CD14-positive monocyte (primary cell): Measurements from ENCODE around the gene CEP97. TPM values are rescaled to one million over a fixed set of nuclear protein-coding genes. Genes with fewer than 3 reads are reported as not detected.

Experiments used
- DNase-seq, 3 donors: peaks; one replicate each; pipeline ENCODE4 v3.0.0-alpha.2; 2011 to 2022
- H2AFZ ChIP-seq: 2 replicates; pipeline ENCODE4 v1.6.0; 2012; ENCODE audit warnings: mild to moderate bottlenecking, low read depth, low read length, inconsistent platforms; ENCODE audit not compliant: insufficient read depth, poor library complexity, severe bottlenecking
- H3K27ac ChIP-seq, 2 donors: 1 replicate in 1 of 2; 2 replicates in 1 of 2; pipeline ENCODE4 v1.5.1; 2012 to 2013; ENCODE audit warnings: low read length in 2 of 2, control low read depth in 1 of 2, inconsistent platforms in 1 of 2, low read depth in 1 of 2, mild to moderate bottlenecking in 1 of 2
- H3K27me3 ChIP-seq, 2 donors: one replicate each; pipeline versions ENCODE4 v1.6.0 to v1.6.1; 2011 to 2013; ENCODE audit warnings: low read length in 2 of 2; ENCODE audit not compliant: control insufficient read depth in 2 of 2, insufficient read depth in 2 of 2
- H3K36me3 ChIP-seq, 2 donors: replicated peaks in 1 of 2; 1 replicate in 1 of 2; 2 replicates in 1 of 2; pipeline versions ENCODE4 v1.5.1 to v1.6.1; 2012 to 2013; ENCODE audit warnings: low read length in 2 of 2, control low read depth in 1 of 2, inconsistent platforms in 1 of 2, mild to moderate bottlenecking in 1 of 2; ENCODE audit not compliant: insufficient read depth in 2 of 2, control insufficient read depth in 1 of 2
- H3K4me1 ChIP-seq, 2 donors: 1 replicate in 1 of 2; 2 replicates in 1 of 2; pipeline versions ENCODE4 v1.5.1 to v1.6.1; 2012 to 2013; ENCODE audit warnings: low read length in 2 of 2, control low read depth in 1 of 2, inconsistent platforms in 1 of 2, mild to moderate bottlenecking in 1 of 2, moderate library complexity in 1 of 2; ENCODE audit not compliant: insufficient read depth in 2 of 2, control insufficient read depth in 1 of 2
- H3K4me2 ChIP-seq: replicated peaks from 2 replicates; pipeline ENCODE3; 2012; ENCODE audit warnings: low read length, moderate library complexity, mild to moderate bottlenecking; ENCODE audit not compliant: poor library complexity, severe bottlenecking; ENCODE audit errors: extremely low read depth
- H3K4me3 ChIP-seq, 3 experiments: fragments of 200-600 bp in 1 of 3; sonication (generic) in 1 of 3; replicated peaks in 1 of 3; 1 replicate in 2 of 3; 2 replicates in 1 of 3; pipeline ENCODE4 v1.5.1; 2011 to 2013; ENCODE audit warnings: low read length in 3 of 3, mild to moderate bottlenecking in 3 of 3, control low read depth in 2 of 3, low read depth in 2 of 3, inconsistent platforms in 1 of 3, moderate library complexity in 1 of 3
- H3K79me2 ChIP-seq: 2 replicates; pipeline ENCODE4 v1.6.0; 2012; ENCODE audit warnings: mild to moderate bottlenecking, control low read depth, inconsistent platforms, low read length, moderate library complexity; ENCODE audit not compliant: insufficient read depth
- H3K9ac ChIP-seq: 2 replicates; pipeline ENCODE4 v1.6.0; 2017; ENCODE audit warnings: low read length, mild to moderate bottlenecking; ENCODE audit not compliant: insufficient read depth, poor library complexity, severe bottlenecking
- H3K9me3 ChIP-seq, 2 donors: replicated peaks in 1 of 2; 1 replicate in 1 of 2; 2 replicates in 1 of 2; pipeline versions ENCODE4 v1.5.1 to v1.6.1; 2012 to 2013; ENCODE audit warnings: low read length in 2 of 2, control low read depth in 1 of 2; ENCODE audit not compliant: control insufficient read depth in 1 of 2, insufficient read depth in 1 of 2
- H4K20me1 ChIP-seq: 2 replicates; pipeline ENCODE4 v1.6.0; 2012; ENCODE audit warnings: mild to moderate bottlenecking, low read length, control low read depth, moderate library complexity; ENCODE audit not compliant: insufficient read depth
- H3K27ac Mint-ChIP-seq, 7 donors: one replicate each; pipeline ENCODE4 v1.8.0; 2020; ENCODE audit warnings: mild to moderate bottlenecking in 7 of 7, mixed read lengths in 7 of 7, moderate library complexity in 6 of 7, inconsistent platforms in 2 of 7
- H3K27me3 Mint-ChIP-seq, 3 donors: one replicate each; pipeline ENCODE4 v1.8.0; 2021 to 2022; ENCODE audit warnings: low read depth in 3 of 3, mild to moderate bottlenecking in 3 of 3, mixed read lengths in 3 of 3, moderate library complexity in 3 of 3, inconsistent platforms in 1 of 3
- H3K36me3 Mint-ChIP-seq, 2 donors: one replicate each; pipeline ENCODE4 v1.8.0; 2020; ENCODE audit warnings: mixed read lengths in 2 of 2, inconsistent platforms in 1 of 2, mild to moderate bottlenecking in 1 of 2
- H3K4me1 Mint-ChIP-seq: one replicate; pipeline ENCODE4 v1.8.0; 2020; ENCODE audit warnings: mild to moderate bottlenecking, mixed read lengths
- H3K4me3 Mint-ChIP-seq, 2 donors: one replicate each; pipeline ENCODE4 v1.8.0; 2020; ENCODE audit warnings: mild to moderate bottlenecking in 2 of 2, mixed read lengths in 2 of 2, moderate library complexity in 1 of 2
- H3K9me3 Mint-ChIP-seq, 7 donors: one replicate each; pipeline ENCODE4 v1.8.0; 2020 to 2022; ENCODE audit warnings: mixed read lengths in 7 of 7, mild to moderate bottlenecking in 6 of 7, moderate library complexity in 6 of 7, inconsistent platforms in 2 of 7
- CTCF ChIP-seq: fragments of 200-600 bp; IDR thresholded peaks from one replicate; pipeline ENCODE4 v1.8.0; 2022; ENCODE audit warnings: antibody characterized with exemption, mild to moderate bottlenecking
- WGBS: methylation state at CpG from one replicate; pipeline ENCODE4 v1.1.5; 2013; ENCODE audit warnings: missing lambda C conversion rate; ENCODE audit not compliant: insufficient coverage; 5-methylcytosine and 5-hydroxymethylcytosine counted together
- intact Hi-C, 2 donors: fragments of 100-400 bp; cut with micrococcal nuclease; formaldehyde crosslinking; loops; one replicate each; pipeline versions ENCODE4 v1.15.0 to v1.15.1; 2023
- polyA plus RNA-seq, 3 donors: library from polyadenylated mRNA; depleted of rRNA in 1 of 3; unstranded in 2 of 3; stranded (reverse) in 1 of 3; fragments of 300-500 nt in 2 of 3; fragments of >200 nt in 1 of 3; fragmentation: Illumina TruSeq in 2 of 3; gene quantifications; 1 replicate in 2 of 3; 2 replicates in 1 of 3; pipeline ENCODE4 v1.2.3, GENCODE V29; 2012 to 2021

Gene CEP97
- polyA plus RNA-seq, 3 donors: 0.79 to 1.7 (median 1.5) TPM

GRCh38 chr3:101778385-101779046, 54.1 kb downstream of the CEP97 start:
- peaks cover 8 to 13% of the 10 kb centered on the region in 2 donors for H3K36me3 Mint-ChIP-seq
- H3K9ac ChIP-seq: peak overlapping the region; percentile 84

More at GRCh38 chr3:101778385-101779046, 54.1 kb downstream of the CEP97 start:
- intact Hi-C loops: loop anchor here in 1 of 2 donors (5.0 to 10.0 kb wide), 2 partner anchors 51 to 204 kb away; partner anchors contain the start of gene PCNP
- peaks cover 39% of the 10 kb centered on the region for H3K4me1 Mint-ChIP-seq
- peaks cover 44% of the 10 kb centered on the region for H3K79me2 ChIP-seq
- peak overlapping the region; percentile 100 for H2AFZ ChIP-seq
- H3K27ac ChIP-seq: peak overlapping the region; percentile 41 to 91
- H4K20me1 ChIP-seq: no peaks in the 10 kb centered on the region
- peak overlapping the region; percentile 89 to 94 for H3K4me3 Mint-ChIP-seq
- no peak for DNase-seq
- H3K9me3 ChIP-seq: no peaks in the 10 kb centered on the region
- H3K27me3 Mint-ChIP-seq: peaks cover 0 to 3% (median 0%) of the 10 kb centered on the region in 3 donors
- H3K9me3 Mint-ChIP-seq: no peaks in the 10 kb centered on the region
- H3K36me3 ChIP-seq: peaks cover 9 to 12% of the 10 kb centered on the region in 2 donors
- H3K4me2 ChIP-seq: peak overlapping the region; percentile 86
- TF ChIP-seq CTCF: no peak
- 22% methylated on average over 18 of the region's 21 CpGs for WGBS
- H3K4me1 ChIP-seq: peaks cover 33 to 35% of the 10 kb centered on the region in 2 donors
- peak overlapping the region; percentile 78 to 94 (median 93) for H3K4me3 ChIP-seq
- no peaks in the 10 kb centered on the region for H3K27me3 ChIP-seq
- H3K27ac Mint-ChIP-seq: peak overlapping the region; percentile 83 to 93 (median 91)
